AG08395 (cell line): ENCODE measurements around the gene ABCC4.

Source experiments
- DNase-seq: peaks from one replicate; pipeline ENCODE4 v3.0.0; 2012; ENCODE audit warnings: mixed read lengths, low spot score

Gene ABCC4

DNA sequence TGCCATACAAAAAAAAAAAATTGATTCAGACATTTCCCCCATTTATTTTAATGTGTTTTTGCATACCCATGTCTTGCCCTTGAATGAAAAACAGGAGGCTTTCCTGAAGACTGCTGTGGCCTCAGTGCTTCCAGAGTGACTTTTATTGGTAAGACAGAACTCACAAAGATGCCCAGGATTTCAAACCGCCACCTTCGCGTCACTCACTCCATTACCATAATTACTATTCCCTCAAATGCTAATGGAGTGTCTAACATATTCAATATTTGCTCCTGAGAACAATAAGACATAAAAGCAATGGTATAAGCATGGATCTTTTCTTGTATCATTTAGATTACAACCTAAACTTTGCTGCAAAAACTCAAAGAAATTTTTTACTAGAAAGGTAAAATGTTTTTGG, 306.7 kb downstream of the ABCC4 start:
- DNase-seq = no peak

DNA sequence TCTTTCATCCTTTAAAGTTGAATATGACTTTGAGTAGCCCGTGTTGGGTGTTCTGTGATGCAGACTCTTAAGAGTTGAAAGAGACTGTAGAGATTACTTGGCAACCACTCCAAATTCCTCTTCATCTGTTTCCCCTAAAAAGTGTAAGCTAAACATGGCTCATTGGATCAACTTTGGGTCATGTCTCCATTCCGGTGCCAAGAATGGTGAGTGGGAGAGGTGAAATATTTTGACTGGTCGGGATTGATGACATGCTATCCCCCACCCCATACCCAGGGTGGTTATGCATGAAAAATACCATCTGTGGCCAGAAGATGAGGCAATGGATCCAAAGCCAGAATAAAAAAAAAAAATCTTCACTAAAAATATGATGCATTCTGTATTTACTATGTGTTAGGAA, 307.6 kb downstream of the ABCC4 start:
- DNase-seq = no peak

DNA sequence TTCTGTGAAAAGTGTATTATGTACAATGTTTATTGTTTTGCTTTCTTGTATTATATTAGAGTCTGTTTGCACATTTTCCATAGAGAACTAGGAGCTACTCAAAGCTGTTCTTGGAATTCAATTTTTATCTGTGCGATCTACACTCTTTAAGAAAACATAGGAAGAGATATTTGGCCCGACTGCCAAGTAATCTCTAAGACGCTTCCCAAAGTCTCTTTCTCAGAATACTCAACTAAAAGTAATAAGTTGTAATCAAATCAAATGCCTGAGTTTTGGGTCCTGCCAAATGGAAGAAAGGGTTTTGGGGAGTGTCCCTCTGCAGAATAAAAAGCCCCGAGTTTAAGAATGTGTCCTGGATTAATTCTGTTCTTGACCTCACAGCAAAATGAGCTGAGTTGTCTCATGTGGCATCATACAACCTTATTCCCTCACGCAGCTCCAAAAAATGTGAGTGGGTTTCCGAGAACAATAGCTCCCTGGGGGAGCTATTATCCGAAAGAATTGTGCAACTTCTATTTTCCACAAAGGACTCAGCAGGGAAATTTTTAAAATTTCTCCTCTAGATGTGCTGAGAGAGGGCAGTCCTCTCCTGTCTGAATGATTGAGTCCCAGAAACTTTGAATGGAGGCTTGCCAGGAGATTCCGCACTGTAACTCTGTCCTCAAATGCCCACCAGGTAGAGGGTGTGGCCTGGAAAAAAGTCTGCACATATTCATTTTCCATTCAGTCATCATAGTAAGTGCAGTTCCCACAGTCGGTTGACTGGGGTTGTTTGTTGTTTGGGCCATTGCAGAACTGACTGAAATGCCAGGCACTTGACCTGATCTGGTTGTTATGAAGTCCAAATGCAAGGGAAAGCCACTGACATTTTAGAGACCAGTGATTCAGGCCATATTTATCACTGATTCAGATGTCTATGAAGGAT, 309.0 kb downstream of the ABCC4 start:
- no peak for DNase-seq

DNA sequence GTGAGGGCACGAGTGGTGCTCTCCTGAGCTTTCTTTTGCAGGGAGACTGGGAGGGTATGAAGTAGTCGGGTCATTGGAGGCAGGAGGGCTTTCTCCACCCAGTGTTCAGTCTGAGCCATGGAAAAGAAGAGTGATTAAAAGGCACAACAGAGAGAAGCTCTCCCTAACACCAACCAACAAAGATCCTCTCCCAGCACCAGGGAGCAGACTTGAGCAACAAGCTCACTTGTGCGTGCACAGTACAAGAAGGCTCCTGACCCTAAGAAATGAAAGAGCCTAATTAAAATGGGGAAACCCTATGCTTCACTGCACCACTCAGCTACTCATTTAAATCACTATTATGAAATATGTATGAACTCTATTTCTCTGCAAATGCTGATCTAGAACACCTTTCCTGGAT, 312.6 kb downstream of the ABCC4 start:
- no peak for DNase-seq

DNA sequence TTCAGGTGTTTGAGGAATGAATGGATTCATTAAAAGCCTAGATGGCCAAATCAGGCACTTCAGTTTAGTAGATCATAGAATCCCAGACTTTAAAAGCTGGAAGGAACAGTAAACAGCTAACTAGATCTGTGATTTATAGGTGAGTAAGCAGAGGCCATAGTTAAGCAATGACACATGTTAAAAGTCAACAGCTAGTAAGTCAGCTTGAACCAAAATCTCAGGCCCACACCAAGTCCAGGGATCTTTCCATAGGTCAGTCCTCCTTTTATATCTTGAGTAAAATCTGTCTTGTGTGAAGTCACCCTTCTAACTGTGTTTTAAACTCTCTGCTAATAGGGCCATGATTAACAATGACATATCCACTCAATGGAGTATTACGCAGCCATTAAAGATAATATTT, 313.4 kb downstream of the ABCC4 start:
- DNase-seq = no peak

DNA sequence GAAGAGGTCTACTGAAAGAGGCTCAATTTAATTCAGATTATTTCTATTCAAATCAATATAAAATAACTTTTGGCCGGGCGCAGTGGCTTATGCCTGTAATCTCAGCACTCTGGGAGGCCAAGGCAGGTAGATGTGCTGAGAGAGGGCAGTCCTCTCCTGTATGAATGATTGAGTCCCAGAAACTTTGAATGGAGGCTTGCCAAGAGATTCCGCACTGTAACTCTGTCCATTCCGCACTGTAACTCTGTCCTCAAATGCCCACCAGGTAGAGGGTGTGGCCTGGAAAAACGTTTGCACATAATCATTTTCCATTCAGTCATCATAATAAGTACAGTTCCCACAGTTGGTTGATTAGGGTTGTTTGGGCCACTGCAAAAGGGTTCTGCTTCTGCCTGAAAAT, 314.2 kb downstream of the ABCC4 start:
- no peak for DNase-seq

DNA sequence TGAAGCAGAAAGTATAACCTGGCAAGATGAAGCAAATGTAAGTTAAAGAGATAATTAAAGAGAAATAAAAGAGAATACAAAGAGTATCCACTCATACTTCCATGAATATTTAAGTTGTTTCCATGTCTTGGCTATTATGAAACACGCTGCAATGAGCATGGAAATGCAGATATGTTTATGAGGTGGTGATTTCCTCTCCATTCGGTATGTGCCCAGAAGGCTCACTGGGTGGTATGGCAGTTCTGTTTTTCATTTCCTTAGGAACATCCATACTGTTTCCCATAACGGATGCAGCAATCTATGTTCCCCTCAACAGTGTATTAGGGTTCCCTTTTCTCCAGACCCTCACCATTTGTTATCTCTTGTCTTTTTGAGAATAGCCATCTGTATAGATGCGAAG, 316.3 kb downstream of the ABCC4 start:
- DNase-seq = no peak

DNA sequence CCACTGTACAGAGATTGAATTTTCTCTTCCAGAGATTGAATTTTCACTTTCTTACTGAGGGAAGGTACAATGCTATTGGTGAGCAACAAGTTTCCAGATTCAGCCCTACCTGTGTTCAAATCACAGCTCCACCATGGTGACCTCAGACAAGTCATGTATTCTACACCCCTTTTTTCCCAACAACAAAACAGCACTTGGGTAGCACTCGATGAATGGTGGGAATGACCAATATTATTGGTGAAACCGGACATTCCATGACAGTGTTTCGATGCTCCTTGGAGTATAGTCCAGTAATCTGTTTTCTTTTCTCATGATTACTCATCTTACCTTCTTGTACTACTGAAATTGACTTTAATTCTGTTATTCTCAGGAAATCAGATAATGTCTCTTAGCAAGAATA, 322.7 kb downstream of the ABCC4 start:
- no peak for DNase-seq

DNA sequence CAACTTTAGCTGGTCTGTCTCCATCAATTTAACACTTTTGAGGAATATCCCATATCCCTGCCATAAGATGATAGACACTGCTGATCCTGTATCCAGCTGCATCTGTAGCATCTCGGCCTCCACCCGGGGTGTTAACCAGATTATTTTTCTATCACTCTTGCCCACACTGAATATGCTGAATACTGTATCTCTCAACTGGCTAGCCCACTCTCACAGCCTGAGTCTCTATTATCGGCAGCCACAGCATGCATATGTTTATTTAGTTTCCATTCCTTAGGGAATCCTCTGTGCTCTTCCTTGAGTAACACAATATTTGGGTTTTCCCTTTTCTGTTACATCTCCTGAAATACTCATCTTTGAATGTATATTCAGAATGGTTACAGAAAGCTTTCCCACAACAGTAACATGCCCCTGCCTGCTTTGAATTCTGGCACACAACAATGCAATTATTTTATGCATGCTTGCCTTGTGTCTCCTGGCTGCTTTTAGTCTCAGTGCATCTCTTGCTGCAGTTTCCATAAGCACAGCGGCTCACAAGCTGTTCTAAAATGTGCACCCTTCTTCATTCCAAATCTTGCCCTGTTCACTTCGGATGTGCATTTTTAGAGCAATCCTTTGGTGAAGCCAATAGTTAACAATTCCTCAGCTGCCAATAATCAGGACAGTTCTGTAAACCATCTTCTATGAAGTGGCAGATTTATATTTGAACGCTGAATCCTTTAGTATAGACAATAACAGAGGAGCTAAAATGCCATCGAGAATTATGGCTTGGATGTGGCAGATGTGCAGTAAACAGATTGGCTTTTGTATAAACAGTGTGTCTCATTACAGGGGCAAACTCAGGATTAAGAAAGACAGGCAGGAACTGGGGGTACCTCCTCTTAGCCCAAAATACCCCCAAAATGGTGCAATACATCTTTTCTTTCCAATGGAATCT, 327.0 kb downstream of the ABCC4 start:
- DNase-seq = no peak

DNA sequence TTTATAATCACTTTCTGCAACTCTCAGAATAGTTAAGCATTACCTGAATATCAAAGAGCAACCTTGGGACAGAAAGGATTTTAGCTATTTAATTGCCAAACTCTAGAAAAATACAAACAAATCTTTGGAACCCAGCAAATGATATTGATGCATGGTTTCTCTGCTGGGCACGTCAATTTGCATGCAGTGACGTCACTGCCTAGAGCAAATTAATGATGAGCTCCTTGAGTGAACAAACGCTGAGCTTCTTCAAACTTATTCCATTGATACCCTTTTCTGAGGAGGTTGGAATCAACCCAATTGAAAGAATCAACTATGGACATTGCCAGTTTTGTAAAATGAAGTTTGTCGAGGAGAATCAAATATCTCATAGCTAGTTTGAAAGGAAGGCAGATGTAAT, 329.0 kb downstream of the ABCC4 start:
- no peak for DNase-seq
